ENCODE results near the gene PEDS1. TPM values are rescaled to one million over a fixed set of nuclear protein-coding genes. Genes with fewer than 3 reads are reported as not detected.
A peak's percentile ranks its signal among the peaks of the same experiment; 100 is the strongest.

Gene PEDS1
- total and polyA plus RNA-seq, 7 donors = 13.8 to 27.4 (median 20.2) TPM

DNA sequence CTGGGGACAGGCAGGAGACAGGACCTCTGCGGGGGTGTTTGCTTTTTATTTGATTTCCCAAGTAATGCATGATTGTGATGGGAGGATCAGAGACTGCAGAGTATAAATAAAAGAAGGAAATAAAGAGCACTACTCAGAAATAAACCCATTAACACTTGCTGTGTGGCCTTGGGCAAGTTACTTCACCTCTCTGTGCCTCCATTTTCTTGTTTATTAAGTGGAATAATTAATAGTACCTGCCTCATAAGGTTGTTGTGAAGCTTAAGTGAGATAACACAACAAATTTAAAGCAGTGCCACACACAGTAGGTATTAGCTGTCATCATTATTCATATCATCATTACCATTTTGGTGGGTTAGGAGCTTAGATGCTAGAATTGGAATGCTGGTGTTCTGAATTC lies 45.2 kb upstream of the PEDS1 start:
- Histone ChIP-seq H3K27ac (no peak overlapping the region), H3K36me3 (peaks cover 0 to 10% (median 5%) of the 10 kb centered on the region in 4 donors), H3K4me3 (no peak overlapping the region), H3K27me3 (no peaks in the 10 kb centered on the region), H3K9me3 (peaks cover 0 to 4% (median 0%) of the 10 kb centered on the region in 4 donors), H3K4me1 (peaks cover 0 to 15% (median 13%) of the 10 kb centered on the region in 4 donors)
- 88 to 93% methylated on average over 1 of the region's 1 CpG for WGBS, 2 donors
- no peak for DNase-seq
- TF ChIP-seq POLR2AphosphoS5 (IDR thresholded peaks at IDR 0.05) (no peak), POLR2A (IDR thresholded peaks at IDR 0.05) (no peak), EP300 (IDR thresholded peaks at IDR 0.05) (no peak)
- TF ChIP-seq, protein P1, sequence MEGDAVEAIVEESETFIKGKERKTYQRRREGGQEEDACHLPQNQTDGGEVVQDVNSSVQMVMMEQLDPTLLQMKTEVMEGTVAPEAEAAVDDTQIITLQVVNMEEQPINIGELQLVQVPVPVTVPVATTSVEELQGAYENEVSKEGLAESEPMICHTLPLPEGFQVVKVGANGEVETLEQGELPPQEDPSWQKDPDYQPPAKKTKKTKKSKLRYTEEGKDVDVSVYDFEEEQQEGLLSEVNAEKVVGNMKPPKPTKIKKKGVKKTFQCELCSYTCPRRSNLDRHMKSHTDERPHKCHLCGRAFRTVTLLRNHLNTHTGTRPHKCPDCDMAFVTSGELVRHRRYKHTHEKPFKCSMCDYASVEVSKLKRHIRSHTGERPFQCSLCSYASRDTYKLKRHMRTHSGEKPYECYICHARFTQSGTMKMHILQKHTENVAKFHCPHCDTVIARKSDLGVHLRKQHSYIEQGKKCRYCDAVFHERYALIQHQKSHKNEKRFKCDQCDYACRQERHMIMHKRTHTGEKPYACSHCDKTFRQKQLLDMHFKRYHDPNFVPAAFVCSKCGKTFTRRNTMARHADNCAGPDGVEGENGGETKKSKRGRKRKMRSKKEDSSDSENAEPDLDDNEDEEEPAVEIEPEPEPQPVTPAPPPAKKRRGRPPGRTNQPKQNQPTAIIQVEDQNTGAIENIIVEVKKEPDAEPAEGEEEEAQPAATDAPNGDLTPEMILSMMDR (IDR thresholded peaks at IDR 0.05) = no peak
- intact Hi-C loops (cut with DNase I) = no loop called here

DNA sequence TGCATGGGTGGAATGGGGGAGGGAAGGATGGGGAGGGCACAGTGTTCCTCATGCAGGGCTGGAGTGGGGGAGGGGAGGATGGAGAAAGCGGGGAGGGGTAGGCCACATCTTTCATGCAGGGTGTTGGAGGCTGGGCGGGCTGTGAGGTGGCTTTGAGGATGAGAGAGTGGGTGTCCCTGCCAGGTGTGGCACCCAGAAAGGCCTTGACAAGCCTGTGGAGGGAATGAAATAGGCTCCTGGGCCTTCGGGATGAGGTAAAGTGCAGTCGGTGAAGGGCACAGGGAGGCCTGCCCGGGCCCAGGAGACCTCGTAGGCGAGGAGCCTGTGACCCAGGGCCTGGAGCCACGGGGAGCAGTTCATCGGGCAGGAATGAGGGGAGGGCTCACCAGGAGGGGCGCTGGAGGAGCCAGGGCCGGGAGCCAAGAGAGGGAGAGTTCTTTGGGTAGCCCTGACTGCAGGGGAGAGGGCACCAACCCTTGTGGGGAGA lies 44.7 kb upstream of the PEDS1 start:
- DNase-seq = peak; percentile 79
- TF ChIP-seq EP300 (IDR thresholded peaks at IDR 0.05) (no peak), POLR2AphosphoS5 (IDR thresholded peaks at IDR 0.05) (no peak), POLR2A (IDR thresholded peaks at IDR 0.05) (no peak)
- TF ChIP-seq, protein P1 (IDR thresholded peaks at IDR 0.05) = no peak
- H3K27ac ChIP-seq = no peak overlapping the region

DNA sequence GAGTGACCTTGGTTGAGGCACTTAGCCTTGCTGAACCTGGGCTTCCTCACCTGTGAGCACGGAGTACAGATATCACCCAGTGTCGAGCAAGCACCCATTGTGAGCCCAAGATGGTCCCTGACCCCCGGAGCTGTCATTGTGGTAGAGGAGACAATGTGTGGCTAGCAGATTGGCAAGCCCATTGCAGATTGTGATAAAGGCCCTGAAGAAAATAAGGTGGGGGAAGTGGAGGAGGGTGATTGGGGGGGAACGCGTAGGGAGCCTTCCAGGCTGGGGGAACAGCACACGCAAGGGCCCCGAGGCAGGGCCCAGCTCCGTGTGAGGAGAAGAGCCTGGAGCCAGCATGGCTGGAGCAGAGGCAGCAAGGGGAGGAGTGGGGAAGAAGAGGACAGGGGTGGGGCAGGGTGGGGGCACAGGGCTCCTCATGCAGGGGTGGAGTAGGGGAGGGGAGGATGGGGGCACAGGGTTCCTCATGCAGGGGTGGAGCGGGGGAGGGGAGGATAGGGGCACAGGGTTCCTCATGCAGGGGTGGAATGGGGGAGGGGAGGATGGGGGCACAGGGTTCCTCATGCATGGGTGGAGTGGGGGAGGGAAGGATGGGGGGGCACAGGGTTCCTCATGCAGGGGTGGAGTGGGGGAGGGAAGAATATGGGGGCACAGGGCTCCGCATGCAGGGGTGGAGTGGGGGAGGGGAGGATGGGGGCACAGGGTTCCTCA lies 44.1 kb upstream of the PEDS1 start:
- TF ChIP-seq, protein P1 (IDR thresholded peaks at IDR 0.05) = no peak
- TF ChIP-seq EP300 (IDR thresholded peaks at IDR 0.05) = no peak
- TF ChIP-seq POLR2AphosphoS5 (IDR thresholded peaks at IDR 0.05) = no peak
- no peak for TF ChIP-seq POLR2A (IDR thresholded peaks at IDR 0.05)
- peak overlapping the region in 1 of 4 donors; percentile 39 for H3K27ac ChIP-seq
- peak; percentile 68 for DNase-seq
- peaks cover 0 to 4% (median 0%) of the 10 kb centered on the region in 4 donors for H3K9me3 ChIP-seq
- H3K27me3 ChIP-seq = no peaks in the 10 kb centered on the region
- H3K4me1 ChIP-seq = peaks cover 0 to 26% (median 18%) of the 10 kb centered on the region in 4 donors
- peaks cover 0 to 18% (median 6%) of the 10 kb centered on the region in 4 donors for H3K36me3 ChIP-seq
- intact Hi-C loops (cut with DNase I) = no loop called here
- H3K4me3 ChIP-seq = no peak overlapping the region
- WGBS, 2 donors = 88 to 89% methylated on average over 10 of the region's 10 CpGs

More for the DNA sequence above, 44.7 kb upstream of the PEDS1 start:
- Histone ChIP-seq H3K4me1 (peaks cover 0 to 20% (median 17%) of the 10 kb centered on the region in 4 donors), H3K4me3 (no peak overlapping the region), H3K9me3 (peaks cover 0 to 4% (median 0%) of the 10 kb centered on the region in 4 donors), H3K36me3 (peaks cover 0 to 15% (median 6%) of the 10 kb centered on the region in 4 donors), H3K27me3 (no peaks in the 10 kb centered on the region)
- intact Hi-C loops (cut with DNase I) = no loop called here
- WGBS, 2 donors = 66 to 72% methylated on average over 11 of the region's 11 CpGs

DNA sequence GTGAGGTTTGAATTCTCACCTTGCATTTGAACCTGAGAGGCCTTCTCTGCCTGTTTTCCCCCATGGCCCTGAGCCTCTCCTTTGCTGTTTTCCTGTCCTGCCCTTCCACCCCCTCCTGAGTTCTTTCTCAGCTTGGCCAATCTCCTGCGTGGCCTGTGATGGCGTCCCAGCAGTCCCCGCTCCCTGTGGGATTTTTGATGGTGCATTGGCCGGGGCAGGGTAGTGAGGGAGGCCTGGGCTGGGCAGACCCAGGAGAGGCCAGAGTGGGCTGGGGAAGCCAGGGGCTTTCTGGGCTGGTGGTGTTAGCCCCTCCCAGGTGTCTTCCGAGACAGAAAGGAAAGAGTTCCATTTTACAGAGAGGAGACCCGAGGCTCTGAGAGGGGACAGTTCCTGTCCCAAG lies 43.4 kb upstream of the PEDS1 start:
- intact Hi-C loops (cut with DNase I) = no loop called here
- Histone ChIP-seq H3K27ac (peak overlapping the region in 1 of 4 donors; percentile 39), H3K9me3 (peaks cover 0 to 4% (median 0%) of the 10 kb centered on the region in 4 donors), H3K4me1 (peaks cover 0 to 27% (median 18%) of the 10 kb centered on the region in 4 donors), H3K36me3 (peaks cover 0 to 18% (median 6%) of the 10 kb centered on the region in 4 donors), H3K27me3 (no peaks in the 10 kb centered on the region), H3K4me3 (no peak overlapping the region)
- 95 to 96% methylated on average over 6 of the region's 6 CpGs for WGBS, 2 donors
- DNase-seq = peak; percentile 71
- no peak for TF ChIP-seq EP300 (IDR thresholded peaks at IDR 0.05)
- no peak for TF ChIP-seq POLR2A (IDR thresholded peaks at IDR 0.05)
- TF ChIP-seq, protein P1 (IDR thresholded peaks at IDR 0.05) = no peak
- TF ChIP-seq POLR2AphosphoS5 (IDR thresholded peaks at IDR 0.05) = no peak
